ENCODE data around the gene DNAJB2.
"Not testable (repeated sequence)": the region's sequence is repeated elsewhere in the genome, so short reads cannot be mapped to it uniquely, and the experiment has no call there.

DNA sequence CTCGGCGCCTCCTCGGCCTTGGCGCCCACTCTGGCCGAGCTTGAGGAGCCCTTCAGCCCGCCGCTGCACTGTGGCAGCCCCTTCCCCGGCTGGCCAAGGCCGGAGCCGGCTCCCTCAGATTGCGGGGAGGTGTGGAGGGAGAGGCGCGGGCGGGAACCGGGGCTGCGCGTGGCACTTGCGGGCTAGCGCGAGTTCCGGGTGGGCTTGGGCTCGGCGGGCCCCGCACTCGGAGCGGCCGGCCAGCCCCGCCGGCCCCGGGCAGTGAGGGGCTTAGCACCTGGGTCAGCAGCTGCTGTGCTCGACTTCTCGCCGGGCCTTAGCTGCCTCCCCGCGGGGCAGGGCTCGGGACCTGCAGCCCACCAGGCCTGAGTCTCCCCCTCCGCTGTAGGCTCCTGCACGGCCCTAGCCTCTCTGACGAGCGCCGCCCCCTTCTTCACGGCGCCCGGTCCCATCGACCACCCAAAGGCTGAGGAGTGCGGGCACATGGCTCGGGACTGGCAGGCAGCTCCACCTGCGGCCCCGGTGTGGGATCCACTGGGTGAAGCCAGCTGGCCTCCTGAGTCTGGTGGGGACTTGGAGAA, 33.6 kb downstream of the DNAJB2 start:
- not testable (repeated sequence) for TF ChIP-seq CTCF (IDR thresholded peaks at IDR 0.05 in 2 of 3, conservative IDR thresholded peaks at IDR 0.05 in 1 of 3; ENCODE audit: borderline replicate concordance in 1 of 3, insufficient read depth in 1 of 3, low read depth in 2 of 3, low read length in 2 of 3); JUND (IDR thresholded peaks at IDR 0.05); EZH2phosphoT487 (IDR thresholded peaks at IDR 0.05; ENCODE audit: borderline replicate concordance); POLR2AphosphoS5 (IDR thresholded peaks at IDR 0.05; ENCODE audit: low read depth, low read length); POLR2A (IDR thresholded peaks at IDR 0.05; ENCODE audit: borderline replicate concordance, extremely low read depth, insufficient read depth, insufficient read length); YY1 (IDR thresholded peaks at IDR 0.05; ENCODE audit: extremely low read depth, insufficient replicate concordance, low read depth, low read length); ZBTB33 (IDR thresholded peaks at IDR 0.05; ENCODE audit: extremely low read depth, insufficient replicate concordance, low read length); EZH2 (IDR thresholded peaks at IDR 0.05); SP1 (IDR thresholded peaks at IDR 0.05; ENCODE audit: low read depth); ZFX (IDR thresholded peaks at IDR 0.05); CEBPB (IDR thresholded peaks at IDR 0.05; ENCODE audit: low read depth)
- TF ChIP-seq, protein P1, sequence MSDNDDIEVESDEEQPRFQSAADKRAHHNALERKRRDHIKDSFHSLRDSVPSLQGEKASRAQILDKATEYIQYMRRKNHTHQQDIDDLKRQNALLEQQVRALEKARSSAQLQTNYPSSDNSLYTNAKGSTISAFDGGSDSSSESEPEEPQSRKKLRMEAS (IDR thresholded peaks at IDR 0.05) = not testable (repeated sequence)
- TF ChIP-seq, protein P2, sequence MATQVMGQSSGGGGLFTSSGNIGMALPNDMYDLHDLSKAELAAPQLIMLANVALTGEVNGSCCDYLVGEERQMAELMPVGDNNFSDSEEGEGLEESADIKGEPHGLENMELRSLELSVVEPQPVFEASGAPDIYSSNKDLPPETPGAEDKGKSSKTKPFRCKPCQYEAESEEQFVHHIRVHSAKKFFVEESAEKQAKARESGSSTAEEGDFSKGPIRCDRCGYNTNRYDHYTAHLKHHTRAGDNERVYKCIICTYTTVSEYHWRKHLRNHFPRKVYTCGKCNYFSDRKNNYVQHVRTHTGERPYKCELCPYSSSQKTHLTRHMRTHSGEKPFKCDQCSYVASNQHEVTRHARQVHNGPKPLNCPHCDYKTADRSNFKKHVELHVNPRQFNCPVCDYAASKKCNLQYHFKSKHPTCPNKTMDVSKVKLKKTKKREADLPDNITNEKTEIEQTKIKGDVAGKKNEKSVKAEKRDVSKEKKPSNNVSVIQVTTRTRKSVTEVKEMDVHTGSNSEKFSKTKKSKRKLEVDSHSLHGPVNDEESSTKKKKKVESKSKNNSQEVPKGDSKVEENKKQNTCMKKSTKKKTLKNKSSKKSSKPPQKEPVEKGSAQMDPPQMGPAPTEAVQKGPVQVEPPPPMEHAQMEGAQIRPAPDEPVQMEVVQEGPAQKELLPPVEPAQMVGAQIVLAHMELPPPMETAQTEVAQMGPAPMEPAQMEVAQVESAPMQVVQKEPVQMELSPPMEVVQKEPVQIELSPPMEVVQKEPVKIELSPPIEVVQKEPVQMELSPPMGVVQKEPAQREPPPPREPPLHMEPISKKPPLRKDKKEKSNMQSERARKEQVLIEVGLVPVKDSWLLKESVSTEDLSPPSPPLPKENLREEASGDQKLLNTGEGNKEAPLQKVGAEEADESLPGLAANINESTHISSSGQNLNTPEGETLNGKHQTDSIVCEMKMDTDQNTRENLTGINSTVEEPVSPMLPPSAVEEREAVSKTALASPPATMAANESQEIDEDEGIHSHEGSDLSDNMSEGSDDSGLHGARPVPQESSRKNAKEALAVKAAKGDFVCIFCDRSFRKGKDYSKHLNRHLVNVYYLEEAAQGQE (IDR thresholded peaks at IDR 0.05; ENCODE audit: low read depth) = not testable (repeated sequence)
- TF ChIP-seq, protein P3, sequence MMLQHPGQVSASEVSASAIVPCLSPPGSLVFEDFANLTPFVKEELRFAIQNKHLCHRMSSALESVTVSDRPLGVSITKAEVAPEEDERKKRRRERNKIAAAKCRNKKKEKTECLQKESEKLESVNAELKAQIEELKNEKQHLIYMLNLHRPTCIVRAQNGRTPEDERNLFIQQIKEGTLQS (IDR thresholded peaks at IDR 0.05) = not testable (repeated sequence)
